Right cardiac atrium (tissue), 5 donors: ENCODE measurements around the gene HNRNPA1. TPM values are rescaled to one million over a fixed set of nuclear protein-coding genes. Genes with fewer than 3 reads are reported as not detected.
"Not testable (repeated sequence)": the region's sequence is repeated elsewhere in the genome, so short reads cannot be mapped to it uniquely, and the experiment has no call there.

ENCODE experiments used
- ATAC-seq, 2 donors: fragments of 200-7000 bp; cut with Tn5 transposase; one replicate each; pipeline versions ENCODE4 v1.8.0 to v1.9.1; 2020; ENCODE audit warnings: moderate library complexity in 2 of 2, mild to moderate bottlenecking in 1 of 2
- DNase-seq, 3 donors: peaks; one replicate each; pipeline ENCODE4 v3.0.0-alpha.2; 2020
- H3K27ac ChIP-seq: one replicate; pipeline ENCODE4 v1.5.1; 2013; ENCODE audit warnings: mild to moderate bottlenecking, low read length, control low read depth, moderate library complexity
- H3K27me3 ChIP-seq: one replicate; pipeline ENCODE4 v1.6.1; 2013; ENCODE audit not compliant: control insufficient read depth, insufficient read depth
- H3K4me1 ChIP-seq: one replicate; pipeline ENCODE4 v1.6.1; 2013; ENCODE audit warnings: low read length; ENCODE audit not compliant: control insufficient read depth, insufficient read depth
- H3K4me3 ChIP-seq: one replicate; pipeline ENCODE4 v1.5.1; 2013; ENCODE audit warnings: low read length, control low read depth
- H3K9me3 ChIP-seq: one replicate; pipeline ENCODE4 v1.6.1; 2013; ENCODE audit warnings: low read length; ENCODE audit not compliant: control insufficient read depth
- WGBS: extraction: QIAGEN DNeasy Blood & Tissue Kit; methylation state at CpG from one replicate; pipeline ENCODE4 v1.1.7; 2013; 5-methylcytosine and 5-hydroxymethylcytosine counted together
- intact Hi-C, 4 donors: fragments of 100-400 bp; cut with DNase I; formaldehyde crosslinking; loops; one replicate each; pipeline versions ENCODE4 v1.11.0 to v1.14.0; 2022 to 2023
- polyA plus RNA-seq: library from polyadenylated mRNA; stranded (reverse); fragments of 200-250 nt; gene quantifications from one replicate; pipeline ENCODE4 v1.2.3, GENCODE V29; 2013
- total RNA-seq, 4 donors: library from RNA; stranded (reverse); fragmentation: NEBNext Ultra II Directional; extraction: Animal tissue kit (Norgen Biotek cat#: 25700); gene quantifications; one replicate each; pipeline ENCODE4 v1.2.1, GENCODE V29; 2021
- donor health status: healthy with polysubstance abuse.
- donor health status: DM: no; HTN: yes; CAD: no.
- donor health status: DM: no; HTN: no; CAD: no.
- donor health status: DM: no; HTN: yes; CAD: no; lungs with severe emphysema.
- donor health status: DM: yes; HTN: yes; CAD: no.

HNRNPA1 gene
- total and polyA plus RNA-seq, 5 donors: 405 to 572 (median 512) TPM

DNA sequence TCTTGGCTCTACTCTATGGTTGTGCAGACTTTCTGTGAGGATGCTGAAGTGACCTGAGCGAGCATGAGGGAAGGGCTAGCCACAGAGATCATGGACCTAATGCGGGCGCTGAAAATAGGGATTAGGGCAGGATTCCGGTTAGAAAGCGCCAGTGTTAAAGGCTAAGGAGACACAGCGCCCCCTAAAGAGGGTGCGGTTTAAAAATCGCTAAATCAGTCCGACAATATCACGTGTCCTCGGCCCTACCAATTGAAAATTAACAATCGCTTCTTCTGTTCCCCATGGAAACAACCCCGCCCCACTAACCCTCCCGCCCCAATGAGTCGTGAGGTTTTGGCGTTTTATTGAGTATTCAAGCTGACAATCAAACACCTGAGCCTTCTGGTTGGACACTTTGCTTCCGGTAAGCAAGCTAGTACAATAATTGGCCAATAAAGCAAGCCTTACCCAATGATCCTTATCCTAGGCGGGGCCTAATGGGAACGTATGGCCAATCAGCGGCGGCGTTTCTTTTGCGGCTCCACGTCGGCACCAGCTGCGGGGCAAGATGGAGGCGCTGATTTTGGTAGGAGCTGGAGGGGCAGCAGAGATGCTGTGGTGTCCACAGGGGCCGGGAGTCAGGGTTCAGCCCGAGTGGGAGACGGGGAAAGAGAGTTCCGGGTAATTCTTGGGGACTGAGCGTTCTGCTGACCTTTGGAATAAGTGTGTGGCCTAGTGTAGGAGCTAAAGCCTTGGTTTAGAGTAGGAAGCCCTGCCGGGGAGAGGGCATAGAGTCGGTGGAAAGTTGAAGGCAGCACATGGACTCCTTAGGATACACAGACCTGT lies 44.3 kb downstream of the HNRNPA1 start, which contains the start of gene COPZ1:
COPZ1 (plus strand) TSS at position 515 of the 825 bp plus-strand sequence; CDS start at position 548, 33 bp downstream.
- ATAC-seq: peak; percentile 98 to 99
- intact Hi-C loops: no loop called here
- WGBS: 2% methylated on average over 34 of the region's 34 CpGs

DNA sequence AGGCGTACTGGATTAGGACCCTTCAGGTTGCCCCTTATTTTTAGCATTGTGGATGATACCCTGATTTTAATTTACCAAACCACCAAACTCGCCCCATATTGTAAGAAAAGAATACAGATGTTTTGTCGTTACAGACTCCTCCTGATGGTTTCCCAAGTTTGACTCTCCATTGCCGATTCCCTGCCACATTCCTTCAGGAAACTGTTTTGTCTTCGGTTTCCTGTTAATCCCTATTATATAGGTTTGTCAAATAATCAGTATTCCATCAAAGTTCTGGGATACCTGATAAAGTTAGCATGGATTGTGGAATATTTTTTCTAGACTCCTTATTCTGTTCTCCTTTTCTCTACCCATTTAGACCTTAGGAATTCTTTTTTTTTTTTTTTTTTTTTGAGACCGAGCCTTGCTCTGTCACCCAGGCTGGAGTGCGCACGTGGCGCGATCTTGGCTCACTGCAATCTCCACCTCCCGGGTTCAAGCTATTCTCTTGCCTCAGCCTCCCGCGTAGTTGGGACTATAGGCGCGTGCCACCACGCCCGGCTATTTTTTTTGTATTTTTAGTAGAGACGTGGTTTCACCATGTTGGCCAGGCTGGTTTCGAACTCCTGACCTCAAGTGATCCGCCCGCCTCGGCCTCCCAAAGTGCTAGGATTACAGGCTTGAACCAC lies 45.0 kb downstream of the HNRNPA1 start:
- H3K4me1 ChIP-seq, H3K27me3 ChIP-seq, ATAC-seq, intact Hi-C loops, H3K9me3 ChIP-seq, DNase-seq: not testable (repeated sequence)
- H3K4me3 ChIP-seq: peak overlapping the region; percentile 99
- peak overlapping the region; percentile 91 for H3K27ac ChIP-seq
- WGBS: 48% methylated on average over 22 of the region's 22 CpGs

More for the DNA sequence above, 44.3 kb downstream of the HNRNPA1 start, which contains the start of gene COPZ1:
- peak; percentile 94 to 96 (median 96) for DNase-seq
- no peaks in the 10 kb centered on the region for H3K9me3 ChIP-seq
- H3K27ac ChIP-seq: peak within 1 kb of the TSS; percentile 91
- no peaks in the 10 kb centered on the region for H3K4me1 ChIP-seq
- no peaks in the 10 kb centered on the region for H3K27me3 ChIP-seq
- peak within 1 kb of the TSS; percentile 99 for H3K4me3 ChIP-seq

DNA sequence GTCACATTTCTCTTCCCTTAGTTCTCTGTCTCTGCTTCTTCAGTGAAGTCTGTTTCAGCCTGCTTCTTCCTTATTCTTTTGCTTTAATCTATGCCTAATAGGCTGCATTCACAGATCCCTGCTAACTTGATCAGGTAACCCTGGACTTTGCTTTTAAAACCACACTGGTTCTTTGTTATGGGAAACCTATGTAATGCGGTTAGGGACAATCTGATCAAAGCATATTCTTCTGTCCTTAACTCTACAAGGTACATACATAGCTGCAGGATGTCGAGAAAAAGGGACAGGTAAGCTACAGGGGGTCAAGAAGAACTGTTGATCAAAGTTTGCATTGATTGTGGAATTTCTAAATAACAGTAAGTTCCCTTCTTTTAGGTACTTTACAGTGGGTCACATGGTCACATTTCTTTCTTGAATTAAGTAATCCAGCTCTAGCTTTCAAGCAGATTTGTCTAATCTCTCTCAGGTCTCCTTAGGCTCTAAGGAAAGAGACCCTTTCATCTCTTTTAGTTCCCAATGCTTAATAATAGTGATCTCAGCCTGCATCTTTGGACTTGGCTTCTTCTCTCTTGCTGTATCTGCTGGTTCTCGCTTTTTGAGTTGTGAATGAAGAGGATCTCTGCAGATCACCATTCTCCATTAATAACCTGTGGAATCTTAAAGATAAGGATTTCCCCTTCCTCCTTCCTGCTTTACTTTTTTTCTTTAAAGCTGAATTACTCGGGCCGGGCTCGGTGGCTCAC lies 48.2 kb downstream of the HNRNPA1 start:
- Histone ChIP-seq H3K4me3 (no peak overlapping the region), H3K27me3 (no peaks in the 10 kb centered on the region), H3K9me3 (no peaks in the 10 kb centered on the region), H3K4me1 (no peaks in the 10 kb centered on the region), H3K27ac (no peak overlapping the region)
- DNase-seq (no peak), ATAC-seq (no peak)
- intact Hi-C loops: no loop called here
- 76% methylated on average over 6 of the region's 6 CpGs for WGBS

DNA sequence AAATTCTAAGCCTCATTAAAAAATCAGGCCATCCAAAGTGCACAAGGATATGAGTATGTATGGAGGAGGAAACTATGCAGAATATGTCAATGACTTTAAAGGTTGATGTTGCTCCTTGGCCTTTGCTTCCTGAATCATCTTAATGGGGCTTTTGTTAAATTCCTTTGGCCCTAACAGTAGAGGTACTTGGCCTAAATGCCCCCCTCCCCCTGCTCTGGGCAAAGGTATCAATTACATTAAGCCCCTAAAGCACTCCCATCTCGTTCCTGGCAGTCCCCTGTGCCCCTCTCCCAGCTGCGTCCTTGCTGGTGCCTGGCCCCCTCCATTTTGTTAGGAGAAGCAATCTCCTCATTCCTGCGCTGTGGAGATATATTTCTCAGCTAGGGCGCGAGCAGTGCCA lies 49.2 kb downstream of the HNRNPA1 start:
- no peak overlapping the region for H3K4me3 ChIP-seq
- no peaks in the 10 kb centered on the region for H3K9me3 ChIP-seq
- DNase-seq (no peak), ATAC-seq (no peak)
- WGBS: 65% methylated on average over 5 of the region's 5 CpGs
- H3K4me1 ChIP-seq: no peaks in the 10 kb centered on the region
- H3K27me3 ChIP-seq: no peaks in the 10 kb centered on the region
- H3K27ac ChIP-seq: no peak overlapping the region
- intact Hi-C loops: no loop called here

DNA sequence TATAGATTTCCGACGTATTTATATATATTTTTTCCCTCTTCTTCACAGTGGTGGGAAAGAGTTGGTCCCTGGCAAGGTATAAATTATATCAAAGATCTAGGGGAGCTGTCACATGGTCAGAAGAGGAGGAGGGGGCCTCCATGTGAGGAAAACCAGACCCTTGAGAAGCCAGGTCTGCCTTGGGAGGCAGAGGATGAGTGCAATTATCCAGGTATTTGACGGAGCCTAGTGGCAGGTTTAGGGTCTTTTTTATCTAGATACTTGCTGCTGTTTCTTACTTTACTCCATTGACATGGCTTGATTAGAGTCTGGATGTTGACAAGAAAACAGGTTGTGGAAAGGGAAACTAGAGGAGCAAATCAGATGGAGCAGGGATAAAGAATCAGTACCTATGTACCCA lies 49.9 kb downstream of the HNRNPA1 start:
- intact Hi-C loops: no loop called here
- WGBS: 67% methylated on average over 3 of the region's 3 CpGs
- ATAC-seq (no peak), DNase-seq (no peak)
- Histone ChIP-seq H3K27me3 (no peaks in the 10 kb centered on the region), H3K27ac (no peak overlapping the region), H3K4me3 (no peak overlapping the region), H3K4me1 (no peaks in the 10 kb centered on the region), H3K9me3 (no peaks in the 10 kb centered on the region)

DNA sequence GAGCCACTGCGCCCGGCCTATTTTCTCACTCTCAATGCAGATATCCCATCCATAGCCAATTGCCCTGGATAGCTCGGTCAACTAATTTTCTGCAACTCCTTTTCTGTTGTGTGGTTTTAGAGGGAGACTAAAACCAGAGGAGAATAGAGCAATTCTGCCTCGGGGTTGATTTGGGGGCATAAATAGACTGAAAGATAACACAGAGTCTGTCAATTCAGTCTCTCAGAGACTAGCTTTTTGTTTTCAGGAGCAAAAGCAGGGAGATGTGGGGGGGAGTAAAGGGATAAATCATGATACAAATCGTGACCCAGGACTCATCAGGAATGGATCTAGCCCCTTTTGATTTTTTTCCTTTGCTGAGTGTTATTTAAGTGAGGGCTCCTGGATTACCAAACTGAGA lies 50.9 kb downstream of the HNRNPA1 start:
- intact Hi-C loops: no loop called here
- ATAC-seq (no peak), DNase-seq (no peak)
- Histone ChIP-seq H3K9me3 (no peaks in the 10 kb centered on the region), H3K27ac (no peak overlapping the region), H3K4me1 (no peaks in the 10 kb centered on the region), H3K4me3 (no peak overlapping the region), H3K27me3 (no peaks in the 10 kb centered on the region)
- 80% methylated on average over 5 of the region's 5 CpGs for WGBS

- Histone ChIP-seq H3K4me1 (peaks cover 3% of the 10 kb centered on the region), H3K9me3 (no peaks in the 10 kb centered on the region), H3K27me3 (no peaks in the 10 kb centered on the region), H3K4me3 (no peak overlapping the region), H3K27ac (no peak overlapping the region)
- intact Hi-C loops: no loop called here
- WGBS: 98% methylated on average over 4 of the region's 4 CpGs
- no peak for ATAC-seq
- DNase-seq: no peak
Measured at GRCh38 chr12:54333420-54334034, 53.0 kb downstream of the HNRNPA1 start.

Other genes with a start within 250 kb of the HNRNPA1 start
- not detected for gene HOXC5, start 247.7 kb upstream of the HNRNPA1 start, total RNA-seq
- gene HOXC5, start 247.7 kb upstream of the HNRNPA1 start, polyA plus RNA-seq: 0.11 TPM
- gene HOXC4, start 226.9 kb upstream of the HNRNPA1 start, total RNA-seq: under 1 TPM in 3 of 4 donors, not detected in 1; 0.14 to 0.37 (median 0.33) TPM
- gene HOXC4, start 226.9 kb upstream of the HNRNPA1 start, polyA plus RNA-seq: 0.32 TPM
- 10 to 100 TPM; 16.8 to 20.7 (median 18.6) TPM for gene SMUG1, start 91.7 kb upstream of the HNRNPA1 start, total RNA-seq
- gene SMUG1, start 91.7 kb upstream of the HNRNPA1 start, polyA plus RNA-seq: 26.3 TPM
- gene CBX5, start 604 bp upstream of the HNRNPA1 start, total RNA-seq: 10 to 100 TPM; 55.1 to 68.2 (median 57.1) TPM
- 23.0 TPM for gene CBX5, start 604 bp upstream of the HNRNPA1 start, polyA plus RNA-seq
- under 1 TPM; 0.28 to 0.97 (median 0.37) TPM for gene NFE2, start 20.3 kb downstream of the HNRNPA1 start, total RNA-seq
- gene NFE2, start 20.3 kb downstream of the HNRNPA1 start, polyA plus RNA-seq: 0.32 TPM
- gene COPZ1, start 44.4 kb downstream of the HNRNPA1 start, total RNA-seq: 100 to 1,000 TPM; 103 to 120 (median 119) TPM
- gene COPZ1, start 44.4 kb downstream of the HNRNPA1 start, polyA plus RNA-seq: 112 TPM
- under 1 TPM; 0.39 to 0.71 (median 0.46) TPM for gene GPR84, start 83.8 kb downstream of the HNRNPA1 start, total RNA-seq
- gene GPR84, start 83.8 kb downstream of the HNRNPA1 start, polyA plus RNA-seq: 0.20 TPM
- gene ZNF385A, start 104.0 kb downstream of the HNRNPA1 start, total RNA-seq: 10 to 100 TPM in 1 of 4 donors, 1 to 10 TPM in 3; 6.5 to 17.0 (median 8.9) TPM
- gene ZNF385A, start 104.0 kb downstream of the HNRNPA1 start, polyA plus RNA-seq: 6.0 TPM
- 100 to 1,000 TPM in 1 of 4 donors, 10 to 100 TPM in 3; 57.0 to 141 (median 60.2) TPM for gene ITGA5, start 138.5 kb downstream of the HNRNPA1 start, total RNA-seq
- gene ITGA5, start 138.5 kb downstream of the HNRNPA1 start, polyA plus RNA-seq: 49.3 TPM
- gene GTSF1, start 192.9 kb downstream of the HNRNPA1 start, total RNA-seq: under 1 TPM in 1 of 4 donors, not detected in 3; 0.79 TPM
- not detected for gene GTSF1, start 192.9 kb downstream of the HNRNPA1 start, polyA plus RNA-seq
- 10 to 100 TPM in 2 of 4 donors, 1 to 10 TPM in 2; 7.0 to 13.0 (median 10.3) TPM for gene NCKAP1L, start 217.0 kb downstream of the HNRNPA1 start, total RNA-seq
- 1.1 TPM for gene NCKAP1L, start 217.0 kb downstream of the HNRNPA1 start, polyA plus RNA-seq